HCT116 (cell line): ENCODE results near the gene CCDC142. TPM values are rescaled to one million over a fixed set of nuclear protein-coding genes. Genes with fewer than 3 reads are reported as not detected.

Experiments used
- ATAC-seq: fragments of 200-7000 bp; cut with Tn5 transposase; 2 replicates; pipeline ENCODE4 v1.9.1; 2020; ENCODE audit warnings: mild to moderate bottlenecking, moderate library complexity
- Bru-seq: library from RNA; stranded (reverse); fragments of 400-500 nt; gene quantifications from one replicate; lab custom pipeline; 2021; lab: Mats Ljungman, UMichigan
- BruChase-seq, 2 experiments: library from RNA; stranded (reverse); fragments of 400-500 nt; gene quantifications; one replicate each; lab custom pipeline; 2021; lab: Mats Ljungman, UMichigan
- BruUV-seq: library from RNA; stranded (reverse); fragments of 400-500 nt; replicated peaks from 2 replicates; lab custom pipeline; 2021; lab: Mats Ljungman, UMichigan
- CTCF ChIA-PET: fragments of 300-600 bp; sonication (Branson Sonifier 250); formaldehyde crosslinking; loops from one replicate; lab custom pipeline; 2021; ENCODE audit warnings: antibody characterized with exemption; lab: Charles Lee
- POLR2A ChIA-PET: fragments of 300-600, 350-600 bp; sonication (Branson Sonifier 250); formaldehyde crosslinking; loops from one replicate; lab custom pipeline; 2021; ENCODE audit warnings: antibody characterized with exemption; lab: Charles Lee
- RAD21 ChIA-PET, 2 experiments: fragments of 300-600 bp; sonication (Branson Sonifier 250); formaldehyde crosslinking; loops; one replicate each; lab custom pipeline; 2023; ENCODE audit warnings: low total read pairs in 2 of 2; ENCODE audit not compliant: uncharacterized antibody in 2 of 2, unreplicated experiment in 2 of 2, low non-redundant PET in 1 of 2; lab: Charles Lee
- DNase-seq: peaks from one replicate; pipeline ENCODE4 v3.0.0-alpha.2; 2010; ENCODE audit warnings: low read depth, low spot score
- H2AFZ ChIP-seq: fragments of 200-600 bp; shearing (Covaris generic), sonication (generic); 2 replicates; pipeline ENCODE4 v1.6.1; 2017; ENCODE audit warnings: low read depth, mixed run types, mixed read lengths, antibody characterized with exemption, low read length; ENCODE audit not compliant: poor library complexity, severe bottlenecking
- H3K27ac ChIP-seq: 2 replicates; pipeline ENCODE4 v1.5.1; 2012; ENCODE audit warnings: low read depth, low read length
- H3K27me3 ChIP-seq: fragments of 200-600 bp; sonication (generic); 2 replicates; pipeline ENCODE4 v1.6.1; 2016; ENCODE audit warnings: mixed run types, low read length, mixed read lengths; ENCODE audit not compliant: insufficient read depth
- H3K36me3 ChIP-seq, 2 experiments: fragments of 200-500 bp in 1 of 2; fragments of 200-600 bp in 1 of 2; sonication (Bioruptor generic) in 1 of 2; sonication (generic) in 1 of 2; 2 replicates each; pipeline versions ENCODE4 v1.5.1 to v1.6.1; 2014 to 2016; ENCODE audit warnings: low read length in 2 of 2, inconsistent platforms in 1 of 2, mixed read lengths in 1 of 2, mixed run types in 1 of 2; ENCODE audit not compliant: insufficient read depth in 2 of 2, control insufficient read depth in 1 of 2
- H3K4me1 ChIP-seq, 2 experiments: fragments of 200-600 bp in 1 of 2; sonication (generic) in 1 of 2; 2 replicates each; pipeline versions ENCODE4 v1.5.1 to v1.6.1; 2012 to 2017; ENCODE audit warnings: low read length in 2 of 2, inconsistent platforms in 1 of 2, mild to moderate bottlenecking in 1 of 2, mixed read lengths in 1 of 2, mixed run types in 1 of 2, moderate library complexity in 1 of 2; ENCODE audit not compliant: insufficient read depth in 2 of 2, control insufficient read depth in 1 of 2
- H3K4me2 ChIP-seq: fragments of 200-600 bp; sonication (generic); 2 replicates; pipeline ENCODE4 v1.6.1; 2017; ENCODE audit warnings: mixed run types, low read length, mixed read lengths
- H3K4me3 ChIP-seq, 2 experiments: fragments of 200-600 bp in 1 of 2; sonication (generic) in 1 of 2; replicated peaks in 1 of 2; 2 replicates each; pipeline ENCODE4 v1.5.1; 2011 to 2016; ENCODE audit warnings: low read length in 2 of 2, control low read depth in 1 of 2, low read depth in 1 of 2, mild to moderate bottlenecking in 1 of 2, mixed read lengths in 1 of 2, mixed run types in 1 of 2
- H3K79me2 ChIP-seq: fragments of 200-600 bp; sonication (generic); 2 replicates; pipeline ENCODE4 v1.6.1; 2017; ENCODE audit warnings: mild to moderate bottlenecking, mixed run types, low read length, moderate library complexity, mixed read lengths; ENCODE audit not compliant: insufficient read depth
- H3K9ac ChIP-seq: fragments of 200-600 bp; sonication (generic); 2 replicates; pipeline ENCODE4 v1.6.1; 2016; ENCODE audit warnings: low read length, mixed read lengths
- H3K9me2 ChIP-seq: fragments of 200-600 bp; sonication (generic), shearing (Covaris generic); 2 replicates; pipeline ENCODE4 v1.6.1; 2017; ENCODE audit warnings: mixed run types, mild to moderate bottlenecking, moderate library complexity; ENCODE audit not compliant: insufficient read depth
- H3K9me3 ChIP-seq, 2 experiments: fragments of 200-500 bp in 1 of 2; fragments of 200-600 bp in 1 of 2; sonication (Bioruptor generic) in 1 of 2; sonication (generic) in 1 of 2; 2 replicates each; pipeline ENCODE4 v1.6.1; 2014 to 2017; ENCODE audit warnings: low read length in 2 of 2, mixed read lengths in 2 of 2, inconsistent platforms in 1 of 2, low read depth in 1 of 2, mild to moderate bottlenecking in 1 of 2, mixed run types in 1 of 2, moderate library complexity in 1 of 2; ENCODE audit not compliant: control insufficient read depth in 1 of 2, insufficient read depth in 1 of 2
- H4K20me1 ChIP-seq: fragments of 200-600 bp; sonication (generic), shearing (Covaris generic); 2 replicates; pipeline ENCODE4 v1.6.1; 2017; ENCODE audit warnings: mixed run types, mild to moderate bottlenecking, moderate library complexity; ENCODE audit not compliant: insufficient read depth
- CEBPB ChIP-seq: IDR thresholded peaks from 2 replicates; pipeline ENCODE4 v1.6.1; 2012; ENCODE audit warnings: low read depth
- ELF1 ChIP-seq: IDR thresholded peaks from 2 replicates; pipeline ENCODE4 v1.6.1; 2012; ENCODE audit warnings: low read depth, borderline replicate concordance
- EZH2 ChIP-seq: fragments of 200-600 bp; sonication (generic); IDR thresholded peaks from 2 replicates; pipeline ENCODE4 v1.6.1; 2017; ENCODE audit warnings: antibody characterized with exemption, mixed run types
- FOSL1 ChIP-seq: IDR thresholded peaks from 2 replicates; pipeline ENCODE4 v1.6.1; 2012; ENCODE audit warnings: low read depth
- JUND ChIP-seq: IDR thresholded peaks from 2 replicates; pipeline ENCODE4 v1.6.1; 2012
- POLR2A ChIP-seq: IDR thresholded peaks from 2 replicates; pipeline ENCODE4 v1.7.0; 2011; ENCODE audit warnings: borderline replicate concordance; ENCODE audit not compliant: insufficient read depth, insufficient read length; ENCODE audit errors: extremely low read depth
- POLR2AphosphoS5 ChIP-seq: IDR thresholded peaks from 2 replicates; pipeline ENCODE4 v1.6.1; 2011; ENCODE audit warnings: mild to moderate bottlenecking, low read depth, low read length, moderate library complexity
- RAD21 ChIP-seq: IDR thresholded peaks from 2 replicates; pipeline ENCODE4 v1.6.1; 2012; ENCODE audit warnings: low read depth, mild to moderate bottlenecking
- SIN3A ChIP-seq: IDR thresholded peaks from 2 replicates; pipeline ENCODE4 v1.6.1; 2012; ENCODE audit warnings: low read depth
- SP1 ChIP-seq: IDR thresholded peaks from 2 replicates; pipeline ENCODE4 v1.6.1; 2012; ENCODE audit warnings: low read depth
- TCF7L2 ChIP-seq: IDR thresholded peaks from 2 replicates; pipeline ENCODE4 v1.7.0; 2011; ENCODE audit warnings: borderline replicate concordance, inconsistent platforms; ENCODE audit not compliant: insufficient read depth, insufficient read length; ENCODE audit errors: extremely low read depth
- ZFX ChIP-seq: fragments of 450-650 bp; IDR thresholded peaks from 2 replicates; pipeline ENCODE4 v1.6.1; 2017
- intact Hi-C: fragments of 100-400 bp; cut with micrococcal nuclease; formaldehyde crosslinking; loops from 2 replicates; pipeline ENCODE4 v1.10.0; 2022
- long read RNA-seq: library from polyadenylated mRNA; unstranded; transcript quantifications from one replicate; pipeline ENCODE4 v2.0.0, GENCODE V29; 2021; ENCODE audit not compliant: unreplicated experiment
- polyA plus RNA-seq: library from polyadenylated mRNA; unstranded; fragments of >200 nt; gene quantifications from 2 replicates; pipeline ENCODE4 v1.2.1, GENCODE V29; 2012; ENCODE audit warnings: missing spikeins
- total RNA-seq: library from RNA; stranded (reverse); gene quantifications from one replicate; pipeline ENCODE4 v1.2.1, GENCODE V29; 2021; ENCODE audit not compliant: unreplicated experiment
- TF ChIP-seq, protein P1 (sequence below): IDR thresholded peaks from 2 replicates; pipeline ENCODE4 v1.6.1; 2012; ENCODE audit warnings: low read depth
- TF ChIP-seq, protein P2 (sequence below): IDR thresholded peaks from 2 replicates; pipeline ENCODE4 v1.6.1; 2012
- TF ChIP-seq, protein P3 (sequence below): IDR thresholded peaks from 2 replicates; pipeline ENCODE4 v1.6.1; 2011; ENCODE audit warnings: mild to moderate bottlenecking, low read length, moderate library complexity; ENCODE audit not compliant: insufficient replicate concordance; ENCODE audit errors: extremely low read depth

The CCDC142 gene, protein sequence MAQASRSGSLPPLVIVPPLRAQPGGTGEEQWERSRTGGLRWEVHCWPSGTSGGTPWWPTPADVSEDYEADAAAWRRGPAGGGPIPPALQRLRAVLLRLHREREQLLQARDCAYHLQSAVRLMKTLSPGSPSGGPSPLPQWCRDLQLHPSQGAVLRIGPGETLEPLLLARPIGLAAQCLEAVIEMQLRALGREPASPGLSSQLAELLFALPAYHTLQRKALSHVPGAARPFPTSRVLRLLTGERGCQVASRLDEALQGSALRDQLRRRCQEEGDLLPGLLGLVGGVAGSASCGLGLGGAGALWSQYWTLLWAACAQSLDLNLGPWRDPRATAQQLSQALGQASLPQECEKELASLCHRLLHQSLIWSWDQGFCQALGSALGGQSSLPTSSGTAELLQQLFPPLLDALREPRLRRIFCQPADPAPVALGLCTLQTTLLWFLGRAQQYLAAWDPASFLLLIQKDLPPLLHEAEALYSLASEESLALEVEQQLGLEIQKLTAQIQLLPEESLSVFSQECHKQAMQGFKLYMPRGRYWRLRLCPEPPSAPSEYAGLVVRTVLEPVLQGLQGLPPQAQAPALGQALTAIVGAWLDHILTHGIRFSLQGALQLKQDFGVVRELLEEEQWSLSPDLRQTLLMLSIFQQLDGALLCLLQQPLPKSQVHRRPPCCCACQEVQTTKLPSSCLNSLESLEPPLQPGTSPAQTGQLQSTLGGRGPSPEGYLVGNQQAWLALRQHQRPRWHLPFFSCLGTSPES
- total RNA-seq (15.0 TPM), Bru-seq, nascent RNA (percentile 65 among the genes with signal in this experiment), BruChase-seq, experiment 1, labeled RNA remaining after a 6-hour chase (percentile 58 among the genes with signal in this experiment), BruChase-seq, experiment 2, labeled RNA remaining after a 2-hour chase (percentile 63 among the genes with signal in this experiment)
- polyA plus RNA-seq = 3.4 and 5.2 TPM in 2 replicates
- long read RNA-seq, partial matches to known transcripts = 1 of 9 reads
- long read RNA-seq, other reads (novel, unspliced or antisense) = 6 of 9 reads

DNA sequence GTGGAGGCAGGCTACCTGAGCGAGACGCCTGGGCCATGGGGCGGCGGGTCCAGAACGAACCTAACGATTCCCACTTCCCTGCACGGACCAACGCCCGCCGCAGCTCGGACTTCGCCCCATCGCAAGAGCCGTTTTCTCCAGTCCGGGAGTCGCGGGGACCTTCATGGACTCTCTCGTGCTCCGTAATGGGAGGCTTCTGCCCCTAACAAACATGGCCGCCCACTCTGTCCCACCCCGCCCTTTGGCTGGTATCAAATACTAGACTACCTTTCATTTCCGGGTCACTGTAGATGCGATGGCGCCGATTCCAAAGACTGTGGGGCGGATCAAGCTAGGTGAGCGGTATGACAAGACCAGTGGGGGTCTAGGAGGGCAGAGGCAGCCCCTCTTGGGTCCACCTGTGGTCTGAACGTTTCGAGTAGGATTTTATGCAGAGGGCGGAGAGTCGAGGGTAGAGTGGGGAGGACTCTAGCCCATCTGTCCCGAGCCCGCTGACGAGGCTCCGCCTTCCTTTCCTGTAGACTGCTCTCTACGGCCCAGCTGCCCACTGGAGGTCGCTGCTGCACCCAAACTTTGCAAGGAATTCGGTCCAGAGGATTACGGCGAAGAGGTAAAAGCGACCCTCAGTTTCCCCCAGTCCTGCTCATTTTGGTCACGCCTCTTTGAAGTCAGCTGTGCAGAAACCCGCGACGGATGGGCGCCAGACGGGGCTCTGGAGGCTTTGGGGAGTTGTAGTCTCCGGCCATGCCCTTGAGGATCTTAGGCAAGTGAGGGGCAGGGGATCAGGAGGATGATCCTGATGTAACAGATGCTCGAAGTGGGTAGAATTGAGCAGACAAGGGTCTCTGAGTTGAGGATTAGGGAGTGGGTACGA is at the start of gene CCDC142, which contains the start of gene TTC31:
Gene CCDC142 (minus strand): TSS at position 198 of the 874 bp plus-strand sequence. CDS start 161 bp downstream, at position 37.
Gene TTC31 (plus strand): TSS at position 281 of the 874 bp plus-strand sequence. CDS start 15 bp downstream, at position 296.
- Histone ChIP-seq H3K27me3 (no peaks in the 10 kb centered on the region), H4K20me1 (no peaks in the 10 kb centered on the region), H3K36me3 (peaks cover 11 to 13% of the 10 kb centered on the region in 2 experiments; a peak in 3 of 4 replicates), H3K4me2 (peak within 1 kb of the TSS; percentile 66), H3K9me3 (no peaks in the 10 kb centered on the region), H3K27ac (peak within 1 kb of the TSS; percentile 90), H3K4me1 (peaks cover 12 to 20% of the 10 kb centered on the region in 2 experiments), H3K9me2 (no peaks in the 10 kb centered on the region), H3K79me2 (peaks cover 31% of the 10 kb centered on the region), H3K9ac (peak within 1 kb of the TSS; percentile 86), H3K4me3 (peak within 1 kb of the TSS; percentile 61 to 95), H2AFZ (no peak within 1 kb of the TSS)
- ChIA-PET POLR2A (interaction anchor here (0.6 to 3.5 kb wide), 4 partner anchors 11 to 31 kb away, joined by 3 to 25 read pairs (median 4); partner anchors contain the start of genes INO80B, MRPL53 and WBP1), RAD21 (interaction anchor here in 1 of 2 experiments (0.8 to 1.0 kb wide), 2 partner anchors 47 to 105 kb away, joined by 3 read pairs; partner anchors contain the start of genes AUP1 and HTRA2), CTCF (interaction anchor here (0.8 to 2.3 kb wide), 8 partner anchors 9 to 62 kb away, joined by 3 to 12 read pairs (median 8); partner anchors contain the start of genes INO80B and MRPL53)
- ATAC-seq (peak; percentile 92), DNase-seq (peak; percentile 91)
- BruUV-seq = TSS peak; percentile 93
- intact Hi-C loops = loop anchor here (1.0 to 2.0 kb wide), 6 partner anchors 20 to 104 kb away; partner anchors contain the start of genes AUP1, HTRA2, INO80B and WBP1
- TF ChIP-seq ELF1 (no peak; the same call in 1 of the 2 replicates), ZFX (peak; percentile 75; the same call in 1 of the 2 replicates), RAD21 (peak; percentile 84), POLR2A (peak; percentile 58), CEBPB (no peak), SP1 (peak; percentile 86), FOSL1 (no peak), JUND (no peak), TCF7L2 (peak; percentile 51), POLR2AphosphoS5 (peak; percentile 79), SIN3A (peak; percentile 82; the same call in 1 of the 2 replicates), EZH2 (no peak)
- TF ChIP-seq, protein P1, sequence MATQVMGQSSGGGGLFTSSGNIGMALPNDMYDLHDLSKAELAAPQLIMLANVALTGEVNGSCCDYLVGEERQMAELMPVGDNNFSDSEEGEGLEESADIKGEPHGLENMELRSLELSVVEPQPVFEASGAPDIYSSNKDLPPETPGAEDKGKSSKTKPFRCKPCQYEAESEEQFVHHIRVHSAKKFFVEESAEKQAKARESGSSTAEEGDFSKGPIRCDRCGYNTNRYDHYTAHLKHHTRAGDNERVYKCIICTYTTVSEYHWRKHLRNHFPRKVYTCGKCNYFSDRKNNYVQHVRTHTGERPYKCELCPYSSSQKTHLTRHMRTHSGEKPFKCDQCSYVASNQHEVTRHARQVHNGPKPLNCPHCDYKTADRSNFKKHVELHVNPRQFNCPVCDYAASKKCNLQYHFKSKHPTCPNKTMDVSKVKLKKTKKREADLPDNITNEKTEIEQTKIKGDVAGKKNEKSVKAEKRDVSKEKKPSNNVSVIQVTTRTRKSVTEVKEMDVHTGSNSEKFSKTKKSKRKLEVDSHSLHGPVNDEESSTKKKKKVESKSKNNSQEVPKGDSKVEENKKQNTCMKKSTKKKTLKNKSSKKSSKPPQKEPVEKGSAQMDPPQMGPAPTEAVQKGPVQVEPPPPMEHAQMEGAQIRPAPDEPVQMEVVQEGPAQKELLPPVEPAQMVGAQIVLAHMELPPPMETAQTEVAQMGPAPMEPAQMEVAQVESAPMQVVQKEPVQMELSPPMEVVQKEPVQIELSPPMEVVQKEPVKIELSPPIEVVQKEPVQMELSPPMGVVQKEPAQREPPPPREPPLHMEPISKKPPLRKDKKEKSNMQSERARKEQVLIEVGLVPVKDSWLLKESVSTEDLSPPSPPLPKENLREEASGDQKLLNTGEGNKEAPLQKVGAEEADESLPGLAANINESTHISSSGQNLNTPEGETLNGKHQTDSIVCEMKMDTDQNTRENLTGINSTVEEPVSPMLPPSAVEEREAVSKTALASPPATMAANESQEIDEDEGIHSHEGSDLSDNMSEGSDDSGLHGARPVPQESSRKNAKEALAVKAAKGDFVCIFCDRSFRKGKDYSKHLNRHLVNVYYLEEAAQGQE = no peak
- TF ChIP-seq, protein P2, sequence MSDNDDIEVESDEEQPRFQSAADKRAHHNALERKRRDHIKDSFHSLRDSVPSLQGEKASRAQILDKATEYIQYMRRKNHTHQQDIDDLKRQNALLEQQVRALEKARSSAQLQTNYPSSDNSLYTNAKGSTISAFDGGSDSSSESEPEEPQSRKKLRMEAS = peak; percentile 75
- TF ChIP-seq, protein P3, sequence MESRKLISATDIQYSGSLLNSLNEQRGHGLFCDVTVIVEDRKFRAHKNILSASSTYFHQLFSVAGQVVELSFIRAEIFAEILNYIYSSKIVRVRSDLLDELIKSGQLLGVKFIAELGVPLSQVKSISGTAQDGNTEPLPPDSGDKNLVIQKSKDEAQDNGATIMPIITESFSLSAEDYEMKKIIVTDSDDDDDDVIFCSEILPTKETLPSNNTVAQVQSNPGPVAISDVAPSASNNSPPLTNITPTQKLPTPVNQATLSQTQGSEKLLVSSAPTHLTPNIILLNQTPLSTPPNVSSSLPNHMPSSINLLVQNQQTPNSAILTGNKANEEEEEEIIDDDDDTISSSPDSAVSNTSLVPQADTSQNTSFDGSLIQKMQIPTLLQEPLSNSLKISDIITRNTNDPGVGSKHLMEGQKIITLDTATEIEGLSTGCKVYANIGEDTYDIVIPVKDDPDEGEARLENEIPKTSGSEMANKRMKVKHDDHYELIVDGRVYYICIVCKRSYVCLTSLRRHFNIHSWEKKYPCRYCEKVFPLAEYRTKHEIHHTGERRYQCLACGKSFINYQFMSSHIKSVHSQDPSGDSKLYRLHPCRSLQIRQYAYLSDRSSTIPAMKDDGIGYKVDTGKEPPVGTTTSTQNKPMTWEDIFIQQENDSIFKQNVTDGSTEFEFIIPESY = peak; percentile 86
